HepG2 (cell line): Measurements from ENCODE around the gene ALDH3A2. TPM values are rescaled to one million over a fixed set of nuclear protein-coding genes. Genes with fewer than 3 reads are reported as not detected.
A peak's percentile ranks its signal among the peaks of the same experiment; 100 is the strongest.

Experiments
- CBX5 ChIP-seq: sonication (generic); formaldehyde crosslinking; IDR thresholded peaks from 2 replicates; pipeline ENCODE4 v1.4.0; 2020; ENCODE audit warnings: missing genetic modification reagents, borderline replicate concordance
- CC2D1A ChIP-seq: sonication (generic); formaldehyde crosslinking; IDR thresholded peaks from 2 replicates; pipeline ENCODE4 v1.8.1; 2023; ENCODE audit warnings: mild to moderate bottlenecking, missing genetic modification reagents
- ELF3 ChIP-seq: IDR thresholded peaks from 2 replicates; pipeline ENCODE4 v1.6.1; 2016; ENCODE audit warnings: missing genetic modification reagents, missing compliant biosample characterization
- FOSL1 ChIP-seq: sonication (generic); formaldehyde crosslinking; IDR thresholded peaks from 2 replicates; pipeline ENCODE4 v1.9.0; 2021; ENCODE audit warnings: missing genetic modification reagents, borderline replicate concordance
- GTF2F1 ChIP-seq: fragments of 150-350 bp; IDR thresholded peaks from 2 replicates; pipeline ENCODE4 v1.6.1; 2014; ENCODE audit warnings: low read length
- ISX ChIP-seq: sonication (generic); formaldehyde crosslinking; conservative IDR thresholded peaks from 2 replicates; pipeline ENCODE4 v1.5.0; 2020; ENCODE audit warnings: missing genetic modification reagents
- KAT2B ChIP-seq: fragments of 150-350 bp; IDR thresholded peaks from 2 replicates; pipeline ENCODE4 v1.6.1; 2014; ENCODE audit warnings: low read depth, low read length, borderline replicate concordance
- KLF11 ChIP-seq: IDR thresholded peaks from 2 replicates; pipeline ENCODE4 v1.6.1; 2016; ENCODE audit warnings: missing compliant biosample characterization
- PAWR ChIP-seq: sonication (generic); formaldehyde crosslinking; IDR thresholded peaks from 2 replicates; pipeline ENCODE4 v1.4.0; 2020; ENCODE audit warnings: missing genetic modification reagents, mild to moderate bottlenecking, borderline replicate concordance
- SOX6 ChIP-seq, 2 experiments: fragments of 450-650 bp in 1 of 2; sonication (generic) in 1 of 2; formaldehyde crosslinking in 1 of 2; IDR thresholded peaks; 2 replicates each; pipeline versions ENCODE4 v1.4.0 to v1.6.1; 2017 to 2020; ENCODE audit warnings: antibody characterized with exemption in 1 of 2, mild to moderate bottlenecking in 1 of 2, missing genetic modification reagents in 1 of 2
- SRSF9 ChIP-seq: fragments of 200-400 bp; formaldehyde crosslinking; IDR thresholded peaks from 2 replicates; pipeline ENCODE4 v1.6.1; 2018; ENCODE audit warnings: borderline replicate concordance, mild to moderate bottlenecking, low read depth, low read length; ENCODE audit not compliant: insufficient read depth, poor library complexity, severe bottlenecking
- U2AF2 ChIP-seq: fragments of 200-400 bp; formaldehyde crosslinking; IDR thresholded peaks from 2 replicates; pipeline ENCODE4 v1.6.1; 2017; ENCODE audit warnings: low read depth, mild to moderate bottlenecking, low read length
- ZMAT3 ChIP-seq: sonication (generic); formaldehyde crosslinking; conservative IDR thresholded peaks from 2 replicates; pipeline ENCODE4 v1.7.0; 2021; ENCODE audit warnings: missing genetic modification reagents
- ZNF143 ChIP-seq: sonication (generic); formaldehyde crosslinking; IDR thresholded peaks from 2 replicates; pipeline ENCODE4 v1.4.0; 2020; ENCODE audit warnings: missing genetic modification reagents
- ZNF34 ChIP-seq: sonication (generic); formaldehyde crosslinking; IDR thresholded peaks from 2 replicates; pipeline ENCODE4 v1.4.0; 2020; ENCODE audit warnings: mild to moderate bottlenecking, missing genetic modification reagents, borderline replicate concordance
- ZNF546 ChIP-seq: sonication (generic); formaldehyde crosslinking; conservative IDR thresholded peaks from 2 replicates; pipeline ENCODE4 v1.8.1; 2023; ENCODE audit warnings: mild to moderate bottlenecking, missing genetic modification reagents
- ZNF788 ChIP-seq: sonication (generic); formaldehyde crosslinking; IDR thresholded peaks from 2 replicates; pipeline ENCODE4 v1.5.0; 2020; ENCODE audit warnings: mild to moderate bottlenecking, missing genetic modification reagents, borderline replicate concordance
- ZSCAN12 ChIP-seq: sonication (generic); formaldehyde crosslinking; IDR thresholded peaks from 2 replicates; pipeline ENCODE4 v1.9.0; 2021; ENCODE audit warnings: mild to moderate bottlenecking, missing genetic modification reagents
- ZSCAN9 ChIP-seq: IDR thresholded peaks from 2 replicates; pipeline ENCODE4 v1.6.1; 2016; ENCODE audit warnings: borderline replicate concordance
- polyA plus RNA-seq, 8 experiments: library from polyadenylated mRNA; depleted of rRNA in 3 of 8; stranded (reverse) in 7 of 8; unstranded in 1 of 8; fragments of >200 nt; fragmentation: Illumina TruSeq in 4 of 8; extraction: Trizol in 4 of 8; gene quantifications; 2 replicates each; pipeline versions ENCODE4 v1.2.1 to v1.2.3, GENCODE V29; 2011 to 2016; ENCODE audit warnings: low read depth in 4 of 8, missing spikeins in 1 of 8, mixed read lengths in 1 of 8; ENCODE audit not compliant: insufficient read depth in 1 of 8
- total RNA-seq, 5 experiments: library from RNA; depleted of rRNA; stranded (reverse); fragments of >200 nt; fragmentation: Illumina TruSeq; extraction: Trizol; gene quantifications; 2 replicates each; pipeline ENCODE4 v1.2.3, GENCODE V29; 2016; ENCODE audit warnings: low read depth in 1 of 5
- TF ChIP-seq, protein P1 (sequence below): sonication (generic); formaldehyde crosslinking; IDR thresholded peaks from 2 replicates; pipeline ENCODE4 v1.8.1; 2022; ENCODE audit warnings: mild to moderate bottlenecking, missing genetic modification reagents
- TF ChIP-seq, protein P2 (sequence below): sonication (generic); formaldehyde crosslinking; IDR thresholded peaks from 2 replicates; pipeline ENCODE4 v1.4.0; 2020; ENCODE audit warnings: missing genetic modification reagents, mild to moderate bottlenecking, borderline replicate concordance
- TF ChIP-seq, protein P3 (sequence below): sonication (generic); formaldehyde crosslinking; IDR thresholded peaks from 2 replicates; pipeline ENCODE4 v1.4.0; 2020; ENCODE audit warnings: mild to moderate bottlenecking, missing genetic modification reagents
- TF ChIP-seq, protein P4 (sequence below): IDR thresholded peaks from 2 replicates; pipeline ENCODE4 v1.6.1; 2018; ENCODE audit warnings: missing genetic modification reagents, mild to moderate bottlenecking, missing compliant biosample characterization

The ALDH3A2 gene
- total and polyA plus RNA-seq, 2 of the 13 experiments (the other 11 are each of a cell fraction or from before 2014, with no cell fraction given): 80.8 to 180 TPM

DNA sequence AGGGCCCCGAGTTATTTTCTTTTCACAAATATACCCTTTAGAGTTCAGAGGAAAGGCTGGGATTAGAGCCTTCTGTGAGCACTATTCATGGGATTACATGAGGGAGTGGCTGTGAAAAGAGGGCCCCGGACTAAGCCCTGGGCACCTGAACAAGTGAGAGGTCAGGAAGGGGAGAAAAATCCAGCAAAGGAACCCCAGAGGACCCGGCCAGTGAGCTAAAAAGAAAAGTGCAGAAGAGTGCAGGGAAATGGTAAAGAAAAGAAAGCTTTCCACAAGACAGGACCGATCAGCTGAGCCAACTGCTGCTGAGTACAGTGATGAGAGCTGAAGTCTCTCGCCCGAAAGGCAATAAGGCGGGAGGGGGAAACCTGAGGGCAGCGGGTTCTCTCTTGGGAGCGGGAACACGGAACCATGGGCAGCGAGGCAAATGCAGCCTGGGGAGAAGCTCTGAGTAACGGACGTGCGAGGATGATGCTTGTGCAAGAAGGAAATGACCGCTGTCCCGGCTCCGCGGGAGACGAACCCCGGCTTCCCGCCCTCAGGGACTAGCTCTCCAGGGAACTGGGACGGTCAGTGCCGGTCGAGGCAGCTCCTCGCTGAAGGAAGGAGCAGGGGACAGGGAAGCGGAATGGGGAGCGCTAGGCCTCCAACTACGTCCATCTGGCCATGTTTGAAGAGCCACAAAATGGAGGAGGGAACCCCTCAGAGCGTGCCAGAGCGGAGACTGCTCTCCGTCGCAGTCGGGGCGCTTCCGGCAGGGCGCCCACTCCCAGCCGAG is 665 bp upstream of the ALDH3A2 start (continued):
- TF ChIP-seq GTF2F1 (no peak), SOX6 (IDR thresholded peaks at IDR 0.05) (no peak), SOX6 (CRISPR knock-in tag; IDR thresholded peaks at IDR 0.05) (no peak), CBX5 (CRISPR knock-in tag) (no peak), ZNF546 (no peak), PAWR (CRISPR knock-in tag) (0 out of 2 replicates have a peak, but pooled peaks have one; percentile 27), U2AF2 (no peak), ZNF34 (no peak), ZMAT3 (no peak), ZNF788 (no peak; the same call in 1 of the 2 replicates), ZNF143 (no peak; the same call in 1 of the 2 replicates), KAT2B (no peak), CC2D1A (0 out of 2 replicates have a peak, but pooled peaks have one; percentile 58), FOSL1 (CRISPR knock-in tag) (no peak), ISX (CRISPR knock-in tag) (no peak), ZSCAN12 (no peak), ELF3 (CRISPR knock-in tag) (no peak), KLF11 (no peak), ZSCAN9 (no peak), SRSF9 (no peak)
- TF ChIP-seq, protein P1, sequence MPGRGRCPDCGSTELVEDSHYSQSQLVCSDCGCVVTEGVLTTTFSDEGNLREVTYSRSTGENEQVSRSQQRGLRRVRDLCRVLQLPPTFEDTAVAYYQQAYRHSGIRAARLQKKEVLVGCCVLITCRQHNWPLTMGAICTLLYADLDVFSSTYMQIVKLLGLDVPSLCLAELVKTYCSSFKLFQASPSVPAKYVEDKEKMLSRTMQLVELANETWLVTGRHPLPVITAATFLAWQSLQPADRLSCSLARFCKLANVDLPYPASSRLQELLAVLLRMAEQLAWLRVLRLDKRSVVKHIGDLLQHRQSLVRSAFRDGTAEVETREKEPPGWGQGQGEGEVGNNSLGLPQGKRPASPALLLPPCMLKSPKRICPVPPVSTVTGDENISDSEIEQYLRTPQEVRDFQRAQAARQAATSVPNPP (CRISPR knock-in tag): no peak
- TF ChIP-seq, protein P2, sequence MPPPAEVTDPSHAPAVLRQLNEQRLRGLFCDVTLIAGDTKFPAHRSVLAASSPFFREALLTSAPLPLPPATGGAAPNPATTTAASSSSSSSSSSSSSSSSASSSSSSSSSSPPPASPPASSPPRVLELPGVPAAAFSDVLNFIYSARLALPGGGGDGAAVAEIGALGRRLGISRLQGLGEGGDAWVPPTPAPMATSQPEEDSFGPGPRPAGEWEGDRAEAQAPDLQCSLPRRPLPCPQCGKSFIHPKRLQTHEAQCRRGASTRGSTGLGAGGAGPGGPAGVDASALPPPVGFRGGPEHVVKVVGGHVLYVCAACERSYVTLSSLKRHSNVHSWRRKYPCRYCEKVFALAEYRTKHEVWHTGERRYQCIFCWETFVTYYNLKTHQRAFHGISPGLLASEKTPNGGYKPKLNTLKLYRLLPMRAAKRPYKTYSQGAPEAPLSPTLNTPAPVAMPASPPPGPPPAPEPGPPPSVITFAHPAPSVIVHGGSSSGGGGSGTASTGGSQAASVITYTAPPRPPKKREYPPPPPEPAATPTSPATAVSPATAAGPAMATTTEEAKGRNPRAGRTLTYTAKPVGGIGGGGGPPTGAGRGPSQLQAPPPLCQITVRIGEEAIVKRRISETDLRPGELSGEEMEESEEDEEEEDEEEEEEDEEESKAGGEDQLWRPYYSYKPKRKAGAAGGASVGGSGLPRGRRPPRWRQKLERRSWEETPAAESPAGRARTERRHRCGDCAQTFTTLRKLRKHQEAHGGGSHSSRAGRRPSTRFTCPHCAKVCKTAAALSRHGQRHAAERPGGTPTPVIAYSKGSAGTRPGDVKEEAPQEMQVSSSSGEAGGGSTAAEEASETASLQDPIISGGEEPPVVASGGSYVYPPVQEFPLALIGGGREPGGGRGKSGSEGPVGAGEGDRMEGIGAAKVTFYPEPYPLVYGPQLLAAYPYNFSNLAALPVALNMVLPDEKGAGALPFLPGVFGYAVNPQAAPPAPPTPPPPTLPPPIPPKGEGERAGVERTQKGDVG (CRISPR knock-in tag): no peak
- TF ChIP-seq, protein P3, sequence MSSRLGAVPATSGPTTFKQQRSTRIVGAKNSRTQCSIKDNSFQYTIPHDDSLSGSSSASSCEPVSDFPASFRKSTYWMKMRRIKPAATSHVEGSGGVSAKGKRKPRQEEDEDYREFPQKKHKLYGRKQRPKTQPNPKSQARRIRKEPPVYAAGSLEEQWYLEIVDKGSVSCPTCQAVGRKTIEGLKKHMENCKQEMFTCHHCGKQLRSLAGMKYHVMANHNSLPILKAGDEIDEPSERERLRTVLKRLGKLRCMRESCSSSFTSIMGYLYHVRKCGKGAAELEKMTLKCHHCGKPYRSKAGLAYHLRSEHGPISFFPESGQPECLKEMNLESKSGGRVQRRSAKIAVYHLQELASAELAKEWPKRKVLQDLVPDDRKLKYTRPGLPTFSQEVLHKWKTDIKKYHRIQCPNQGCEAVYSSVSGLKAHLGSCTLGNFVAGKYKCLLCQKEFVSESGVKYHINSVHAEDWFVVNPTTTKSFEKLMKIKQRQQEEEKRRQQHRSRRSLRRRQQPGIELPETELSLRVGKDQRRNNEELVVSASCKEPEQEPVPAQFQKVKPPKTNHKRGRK (CRISPR knock-in tag): no peak
- TF ChIP-seq, protein P4, sequence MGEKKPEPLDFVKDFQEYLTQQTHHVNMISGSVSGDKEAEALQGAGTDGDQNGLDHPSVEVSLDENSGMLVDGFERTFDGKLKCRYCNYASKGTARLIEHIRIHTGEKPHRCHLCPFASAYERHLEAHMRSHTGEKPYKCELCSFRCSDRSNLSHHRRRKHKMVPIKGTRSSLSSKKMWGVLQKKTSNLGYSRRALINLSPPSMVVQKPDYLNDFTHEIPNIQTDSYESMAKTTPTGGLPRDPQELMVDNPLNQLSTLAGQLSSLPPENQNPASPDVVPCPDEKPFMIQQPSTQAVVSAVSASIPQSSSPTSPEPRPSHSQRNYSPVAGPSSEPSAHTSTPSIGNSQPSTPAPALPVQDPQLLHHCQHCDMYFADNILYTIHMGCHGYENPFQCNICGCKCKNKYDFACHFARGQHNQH (CRISPR knock-in tag): no peak
